HEK293 (cell line): ENCODE data around the gene PAN2.
A peak's percentile ranks its signal among the peaks of the same experiment; 100 is the strongest.

ENCODE experiments used
- CTCF ChIA-PET: fragments of 350-600 bp; formaldehyde crosslinking; extraction: SDS; loops from one replicate; lab custom pipeline; 2021; ENCODE audit warnings: antibody characterized with exemption; lab: Yijun Ruan, JAX
- POLR2A ChIA-PET: fragments of 300-600 bp; formaldehyde crosslinking; extraction: SDS; loops from one replicate; lab custom pipeline; 2020; ENCODE audit warnings: antibody characterized with exemption, inconsistent platforms; lab: Yijun Ruan, JAX
- H3K27ac ChIP-seq: fragments of 200-500 bp; sonication (Bioruptor generic); 2 replicates; pipeline ENCODE4 v1.5.1; 2014; ENCODE audit warnings: low read depth, low read length, control low read depth, inconsistent platforms; ENCODE audit errors: extremely low read depth
- H3K36me3 ChIP-seq, 2 experiments: fragments of 200-500 bp in 1 of 2; sonication (Bioruptor generic) in 1 of 2; 1 replicate in 1 of 2; 2 replicates in 1 of 2; pipeline ENCODE4 v1.5.1; 2014 to 2017; ENCODE audit warnings: inconsistent platforms in 2 of 2, low read length in 2 of 2; ENCODE audit not compliant: control insufficient read depth in 2 of 2, insufficient read depth in 1 of 2
- H3K4me1 ChIP-seq: fragments of 200-500 bp; sonication (Bioruptor generic); 2 replicates; pipeline ENCODE4 v1.5.1; 2014; ENCODE audit warnings: mild to moderate bottlenecking, low read length, inconsistent platforms; ENCODE audit not compliant: control insufficient read depth, insufficient read depth
- H3K4me3 ChIP-seq: 2 replicates; pipeline ENCODE4 v1.5.1; 2011; ENCODE audit warnings: low read depth, mild to moderate bottlenecking, control low read depth, low read length, moderate library complexity
- H3K9me3 ChIP-seq: fragments of 200-500 bp; sonication (Bioruptor generic); 2 replicates; pipeline ENCODE4 v1.5.1; 2014; ENCODE audit warnings: low read depth, low read length, inconsistent platforms; ENCODE audit not compliant: control insufficient read depth, insufficient read depth
- BCL11B ChIP-seq: fragments of 450-650 bp; formaldehyde crosslinking; IDR thresholded peaks from 2 replicates; pipeline ENCODE4 v1.5.1; 2016; ENCODE audit warnings: low read depth, missing biosample characterization, missing genetic modification characterization
- FEZF1 ChIP-seq: fragments of 450-650 bp; formaldehyde crosslinking; IDR thresholded peaks from 2 replicates; pipeline ENCODE4 v1.5.1; 2016; ENCODE audit warnings: missing biosample characterization, missing genetic modification characterization
- GLI2 ChIP-seq: fragments of 450-650 bp; formaldehyde crosslinking; IDR thresholded peaks from 2 replicates; pipeline ENCODE4; 2017; ENCODE audit warnings: missing biosample characterization, missing genetic modification characterization, low read depth, borderline replicate concordance
- GLIS1 ChIP-seq: fragments of 450-650 bp; formaldehyde crosslinking; IDR thresholded peaks from 2 replicates; pipeline ENCODE4 v1.5.1; 2016; ENCODE audit warnings: missing biosample characterization, missing genetic modification characterization
- HIC1 ChIP-seq: fragments of 450-650 bp; formaldehyde crosslinking; IDR thresholded peaks from 2 replicates; pipeline ENCODE4 v1.5.1; 2016; ENCODE audit warnings: missing biosample characterization, missing genetic modification characterization
- KLF7 ChIP-seq: fragments of 450-650 bp; formaldehyde crosslinking; IDR thresholded peaks from 2 replicates; pipeline ENCODE4 v1.5.1; 2016; ENCODE audit warnings: missing biosample characterization, missing genetic modification characterization, borderline replicate concordance
- RBAK ChIP-seq: fragments of 450-650 bp; formaldehyde crosslinking; IDR thresholded peaks from 2 replicates; pipeline ENCODE4 v1.5.1; 2016; ENCODE audit warnings: missing biosample characterization, missing genetic modification characterization
- ZBTB20 ChIP-seq: fragments of 450-650 bp; formaldehyde crosslinking; IDR thresholded peaks from 2 replicates; pipeline ENCODE4 v1.5.1; 2016; ENCODE audit warnings: missing biosample characterization, missing genetic modification characterization
- ZBTB21 ChIP-seq: fragments of 450-650 bp; formaldehyde crosslinking; IDR thresholded peaks from 2 replicates; pipeline ENCODE4 v1.5.1; 2017; ENCODE audit warnings: missing biosample characterization, missing genetic modification characterization
- ZIC2 ChIP-seq: fragments of 450-650 bp; formaldehyde crosslinking; IDR thresholded peaks from 2 replicates; pipeline ENCODE4 v1.5.1; 2016; ENCODE audit warnings: missing biosample characterization, missing genetic modification characterization
- ZNF114 ChIP-seq: fragments of 450-650 bp; formaldehyde crosslinking; IDR thresholded peaks from 2 replicates; pipeline ENCODE4 v1.5.0; 2017; ENCODE audit warnings: missing biosample characterization, missing genetic modification characterization
- ZNF335 ChIP-seq: fragments of 450-650 bp; formaldehyde crosslinking; conservative IDR thresholded peaks from 2 replicates; pipeline ENCODE4 v1.5.1; 2016; ENCODE audit warnings: missing biosample characterization, missing genetic modification characterization
- ZNF514 ChIP-seq: fragments of 450-650 bp; formaldehyde crosslinking; IDR thresholded peaks from 2 replicates; pipeline ENCODE4 v1.5.1; 2016; ENCODE audit warnings: missing biosample characterization, missing genetic modification characterization
- ZNF580 ChIP-seq: fragments of 450-650 bp; formaldehyde crosslinking; IDR thresholded peaks from 2 replicates; pipeline ENCODE4 v1.5.1; 2016; ENCODE audit warnings: missing biosample characterization, missing genetic modification characterization
- ZNF610 ChIP-seq: fragments of 450-650 bp; formaldehyde crosslinking; IDR thresholded peaks from 2 replicates; pipeline ENCODE4 v1.5.1; 2016; ENCODE audit warnings: missing biosample characterization, missing genetic modification characterization, borderline replicate concordance
- ZNF621 ChIP-seq: fragments of 450-650 bp; formaldehyde crosslinking; IDR thresholded peaks from 2 replicates; pipeline ENCODE4 v1.5.1; 2017; ENCODE audit warnings: missing biosample characterization, missing genetic modification characterization
- ZNF660 ChIP-seq: fragments of 450-650 bp; IDR thresholded peaks from 2 replicates; pipeline ENCODE4 v1.5.1; 2018; ENCODE audit warnings: missing biosample characterization, mild to moderate bottlenecking, missing genetic modification characterization
- ZNF664 ChIP-seq: fragments of 450-650 bp; formaldehyde crosslinking; IDR thresholded peaks from 2 replicates; pipeline ENCODE4 v1.5.1; 2016; ENCODE audit warnings: missing biosample characterization, missing genetic modification characterization
- ZNF768 ChIP-seq: fragments of 450-650 bp; formaldehyde crosslinking; IDR thresholded peaks from 2 replicates; pipeline ENCODE4 v1.5.1; 2018; ENCODE audit warnings: missing biosample characterization, mild to moderate bottlenecking, missing genetic modification characterization
- ZNF785 ChIP-seq: fragments of 450-650 bp; formaldehyde crosslinking; IDR thresholded peaks from 2 replicates; pipeline ENCODE4 v1.5.1; 2016; ENCODE audit warnings: missing biosample characterization, missing genetic modification characterization
- ZSCAN16 ChIP-seq: fragments of 450-650 bp; formaldehyde crosslinking; IDR thresholded peaks from 2 replicates; pipeline ENCODE4 v1.5.1; 2016; ENCODE audit warnings: missing biosample characterization, missing genetic modification characterization
- ZSCAN30 ChIP-seq: fragments of 450-650 bp; IDR thresholded peaks from 2 replicates; pipeline ENCODE4 v1.5.1; 2018; ENCODE audit warnings: missing biosample characterization, mild to moderate bottlenecking, missing genetic modification characterization, moderate library complexity

The PAN2 gene

GRCh38 chr12:56299853-56300643 is 33.8 kb downstream of the PAN2 start, which contains the start of gene CS (continued):
- TF ChIP-seq ZNF664: peak; percentile 69; the same call in 1 of the 2 replicates
- no peak for TF ChIP-seq RBAK (tag by site-specific recombination)
- TF ChIP-seq ZBTB20 (tag by site-specific recombination): peak; percentile 61; the same call in 1 of the 2 replicates
- no peak for TF ChIP-seq ZNF785 (tag by site-specific recombination)
- TF ChIP-seq ZNF580 (tag by site-specific recombination): peak; percentile 69
- TF ChIP-seq GLIS1: peak; percentile 81
- no peak for TF ChIP-seq GLI2 (tag by site-specific recombination)

GRCh38 chr12:56299308-56299852 is 34.4 kb downstream of the PAN2 start:
- H3K36me3 ChIP-seq: peaks cover 24 to 44% of the 10 kb centered on the region in 2 experiments; a peak in 2 of 3 replicates
- POLR2A ChIA-PET: interaction anchor here (0.5 to 2.8 kb wide), 13 partner anchors 8 to 470 kb away, joined by 3 to 13 read pairs (median 4); partner anchors contain the start of genes PA2G4, RNF41, STAT2 and ZC3H10

GRCh38 chr12:56298828-56299227 is 35.0 kb downstream of the PAN2 start:
- no peaks in the 10 kb centered on the region for H3K9me3 ChIP-seq
- H3K36me3 ChIP-seq: peaks cover 21 to 46% of the 10 kb centered on the region in 2 experiments; a peak in 2 of 3 replicates
- no peak for TF ChIP-seq RBAK (tag by site-specific recombination)
- 0 out of 2 replicates have a peak, but pooled peaks have one; percentile 11 for TF ChIP-seq ZIC2 (tag by site-specific recombination)
- POLR2A ChIA-PET: interaction anchor here (1.0 to 2.8 kb wide), 6 partner anchors 13 to 181 kb away, joined by 3 to 13 read pairs (median 6); partner anchors contain the start of genes RNF41, STAT2 and ZC3H10
- peak overlapping the region; percentile 92 for H3K4me3 ChIP-seq
- CTCF ChIA-PET: interaction anchor here (0.9 to 2.6 kb wide), 5 partner anchors 10 to 197 kb away, joined by 3 to 6 read pairs (median 4); partner anchors contain the start of gene ANKRD52
- peaks cover 4% of the 10 kb centered on the region; the same call in 1 of the 2 replicates for H3K4me1 ChIP-seq
- peak overlapping the region; percentile 89; the same call in 1 of the 2 replicates for H3K27ac ChIP-seq

More at GRCh38 chr12:56299308-56299852, 34.4 kb downstream of the PAN2 start:
- peak overlapping the region; percentile 92 for H3K4me3 ChIP-seq
- TF ChIP-seq ZBTB21 (tag by site-specific recombination) (0 out of 2 replicates have a peak, but pooled peaks have one; percentile 0), ZNF514 (tag by site-specific recombination) (no peak), ZSCAN16 (tag by site-specific recombination) (no peak), ZNF335 (tag by site-specific recombination) (peak; percentile 75), ZNF660 (tag by site-specific recombination) (peak; percentile 59; the same call in 1 of the 2 replicates)
- H3K4me1 ChIP-seq: peaks cover 4% of the 10 kb centered on the region; the same call in 1 of the 2 replicates
- no peaks in the 10 kb centered on the region for H3K9me3 ChIP-seq
- CTCF ChIA-PET: interaction anchor here (0.8 to 2.6 kb wide), 4 partner anchors 9 to 165 kb away, joined by 3 to 6 read pairs (median 4); partner anchors contain the start of gene ANKRD52
- peak overlapping the region; percentile 89 for H3K27ac ChIP-seq

- peaks cover 17 to 52% of the 10 kb centered on the region in 2 experiments; a peak in 2 of 3 replicates for H3K36me3 ChIP-seq
- no peak overlapping the region for H3K27ac ChIP-seq
- TF ChIP-seq ZSCAN30 (no peak), ZNF768 (tag by site-specific recombination) (no peak), ZNF114 (tag by site-specific recombination) (no peak), ZNF621 (tag by site-specific recombination) (no peak), ZNF610 (tag by site-specific recombination) (no peak), KLF7 (tag by site-specific recombination) (no peak), HIC1 (tag by site-specific recombination) (no peak), BCL11B (no peak), FEZF1 (tag by site-specific recombination) (no peak)
Observed at GRCh38 chr12:56297400-56297799, 36.4 kb downstream of the PAN2 start.

More at GRCh38 chr12:56297400-56297799, 36.4 kb downstream of the PAN2 start:
- ChIA-PET CTCF (interaction anchor here (0.6 to 2.6 kb wide), 6 partner anchors 9 to 339 kb away, joined by 3 to 5 read pairs (median 3); no protein-coding TSS in a partner anchor), POLR2A (interaction anchor here (0.6 to 0.9 kb wide), 2 partner anchors 10 to 63 kb away, joined by 3 to 7 read pairs; partner anchors contain the start of gene STAT2)
- Histone ChIP-seq H3K4me3 (no peak overlapping the region), H3K4me1 (peaks cover 4% of the 10 kb centered on the region; the same call in 1 of the 2 replicates), H3K9me3 (no peaks in the 10 kb centered on the region)
